HepG2 (cell line): ENCODE results near the gene MLLT10. TPM values are rescaled to one million over a fixed set of nuclear protein-coding genes. Genes with fewer than 3 reads are reported as not detected.

Experiments
- ATAC-seq: fragments of 200-7000 bp; cut with Tn5 transposase; 3 replicates; pipeline ENCODE4 v1.9.1; 2020; ENCODE audit warnings: mild to moderate bottlenecking, moderate library complexity
- BruUV-seq: library from RNA; stranded (reverse); fragments of 400-500 nt; replicated peaks from 2 replicates; lab custom pipeline; 2021; lab: Mats Ljungman, UMichigan
- CTCF ChIA-PET: fragments of 300-600 bp; formaldehyde crosslinking; extraction: SDS; loops from one replicate; lab custom pipeline; 2021; ENCODE audit warnings: low total read pairs, inconsistent platforms, low intra/inter-chr PET ratio; lab: Yijun Ruan, JAX
- POLR2A ChIA-PET: fragments of 350-600 bp; sonication (Branson Sonifier 250); formaldehyde crosslinking; loops from one replicate; lab custom pipeline; 2020; ENCODE audit warnings: antibody characterized with exemption, inconsistent platforms; lab: Yijun Ruan, JAX
- DNase-seq: peaks from one replicate; pipeline ENCODE4 v3.0.0-alpha.2; 2015; ENCODE audit warnings: low spot score
- FAIRE-seq: peaks from 3 replicates; lab custom pipeline; 2011; peaks lifted over from hg19 to GRCh38; lab: Jason Lieb, UNC
- H2AFZ ChIP-seq: one replicate; pipeline ENCODE4 v1.6.1; 2011; ENCODE audit warnings: low read length, inconsistent platforms
- H3K27ac ChIP-seq: fragments of 300-600 bp; 3 replicates; pipeline ENCODE4 v1.8.0; 2011; ENCODE audit warnings: mixed run types, mild to moderate bottlenecking, mixed read lengths, low read length, inconsistent platforms; ENCODE audit not compliant: insufficient read depth; ENCODE audit errors: extremely low read length
- H3K27me3 ChIP-seq, 2 experiments: fragments of 200-600 bp in 1 of 2; 2 replicates in 1 of 2; 3 replicates in 1 of 2; pipeline versions ENCODE4 v1.6.0 to v1.8.0; 2011; ENCODE audit warnings: low read length in 2 of 2, mild to moderate bottlenecking in 2 of 2, moderate library complexity in 2 of 2, inconsistent platforms in 1 of 2; ENCODE audit not compliant: insufficient read depth in 2 of 2, control insufficient read depth in 1 of 2
- H3K36me3 ChIP-seq, 2 experiments: fragments of 200-600 bp in 1 of 2; replicated peaks in 1 of 2; 2 replicates in 1 of 2; 3 replicates in 1 of 2; pipeline versions ENCODE4 v1.5.1 to v1.8.0; 2011; ENCODE audit warnings: low read length in 2 of 2, inconsistent platforms in 1 of 2; ENCODE audit not compliant: insufficient read depth in 2 of 2, control insufficient read depth in 1 of 2
- H3K4me1 ChIP-seq: 2 replicates; pipeline ENCODE4 v1.5.1; 2012; ENCODE audit warnings: low read length, inconsistent platforms; ENCODE audit not compliant: insufficient read depth
- H3K4me2 ChIP-seq: 2 replicates; pipeline ENCODE4 v1.6.0; 2011; ENCODE audit warnings: low read depth, low read length, inconsistent platforms
- H3K4me3 ChIP-seq, 3 experiments: fragments of 200-600 bp in 1 of 3; sonication (generic), shearing (Covaris generic) in 1 of 3; replicated peaks in 1 of 3; 2 replicates each; pipeline ENCODE4 v1.5.1; 2011 to 2016; ENCODE audit warnings: low read length in 3 of 3, inconsistent platforms in 2 of 3, low read depth in 2 of 3, mild to moderate bottlenecking in 2 of 3, control low read depth in 1 of 3, mixed read lengths in 1 of 3; ENCODE audit not compliant: insufficient read depth in 1 of 3
- H3K79me2 ChIP-seq: one replicate; pipeline ENCODE4 v1.6.1; 2011; ENCODE audit warnings: low read length, inconsistent platforms; ENCODE audit not compliant: insufficient read depth
- H3K9ac ChIP-seq: 2 replicates; pipeline ENCODE4 v1.6.0; 2011; ENCODE audit warnings: mild to moderate bottlenecking, low read depth, low read length, inconsistent platforms; ENCODE audit not compliant: insufficient read depth
- H3K9me3 ChIP-seq: 2 replicates; pipeline ENCODE4 v1.5.1; 2012; ENCODE audit warnings: mild to moderate bottlenecking, low read length
- H4K20me1 ChIP-seq: 2 replicates; pipeline ENCODE4 v1.6.0; 2011; ENCODE audit warnings: inconsistent platforms, mild to moderate bottlenecking, low read length, moderate library complexity; ENCODE audit not compliant: insufficient read depth
- EEA1 ChIP-seq: sonication (generic); formaldehyde crosslinking; IDR thresholded peaks from 2 replicates; pipeline ENCODE4 v1.5.1; 2020; ENCODE audit warnings: mild to moderate bottlenecking, missing genetic modification reagents, borderline replicate concordance
- RFX3 ChIP-seq: IDR thresholded peaks from 2 replicates; pipeline ENCODE4 v1.6.1; 2016; ENCODE audit warnings: missing biosample characterization, missing genetic modification reagents
- SNAPC2 ChIP-seq: sonication (generic); formaldehyde crosslinking; IDR thresholded peaks from 2 replicates; pipeline ENCODE4 v1.8.1; 2022; ENCODE audit warnings: mild to moderate bottlenecking, missing genetic modification reagents
- ZBTB7A ChIP-seq: sonication (generic); formaldehyde crosslinking; IDR thresholded peaks from 2 replicates; pipeline ENCODE4 v1.8.0; 2022; ENCODE audit warnings: mild to moderate bottlenecking, missing genetic modification reagents
- ZC3H13 ChIP-seq: sonication (generic); formaldehyde crosslinking; IDR thresholded peaks from 2 replicates; pipeline ENCODE4 v1.8.1; 2023; ENCODE audit warnings: mild to moderate bottlenecking, missing genetic modification reagents, moderate library complexity
- ZC3H4 ChIP-seq: sonication (generic); formaldehyde crosslinking; IDR thresholded peaks from 2 replicates; pipeline ENCODE4 v1.4.0; 2020; ENCODE audit warnings: missing genetic modification reagents, borderline replicate concordance
- WGBS: methylation state at CpG from one replicate; pipeline ENCODE4 v1.1.6; 2017; ENCODE audit warnings: low lambda C conversion rate; 5-methylcytosine and 5-hydroxymethylcytosine counted together
- in situ Hi-C: cut with HindIII; loops from 2 replicates; pipeline ENCODE4 v1.10.0; 2017; ENCODE audit warnings: low pct_unique_long_range_greater_than_20kb; ENCODE audit not compliant: extremely low pct_ligation_motif_present
- intact Hi-C: fragments of 100-400 bp; cut with micrococcal nuclease; formaldehyde crosslinking; loops from one replicate; pipeline ENCODE4 v1.10.0; 2022; ENCODE audit not compliant: unreplicated experiment
- polyA plus RNA-seq, 8 experiments: library from polyadenylated mRNA; depleted of rRNA in 3 of 8; stranded (reverse) in 7 of 8; unstranded in 1 of 8; fragments of >200 nt; fragmentation: Illumina TruSeq in 4 of 8; extraction: Trizol in 4 of 8; gene quantifications; 2 replicates each; pipeline versions ENCODE4 v1.2.1 to v1.2.3, GENCODE V29; 2011 to 2016; ENCODE audit warnings: low read depth in 4 of 8, missing spikeins in 1 of 8, mixed read lengths in 1 of 8; ENCODE audit not compliant: insufficient read depth in 1 of 8
- total RNA-seq, 5 experiments: library from RNA; depleted of rRNA; stranded (reverse); fragments of >200 nt; fragmentation: Illumina TruSeq; extraction: Trizol; gene quantifications; 2 replicates each; pipeline ENCODE4 v1.2.3, GENCODE V29; 2016; ENCODE audit warnings: low read depth in 1 of 5
- TF ChIP-seq, protein P1 (sequence below): sonication (generic); formaldehyde crosslinking; IDR thresholded peaks from 2 replicates; pipeline ENCODE4 v1.5.0; 2020; ENCODE audit warnings: mild to moderate bottlenecking, missing genetic modification reagents, borderline replicate concordance
- TF ChIP-seq, protein P2 (sequence below): IDR thresholded peaks from 2 replicates; pipeline ENCODE4 v1.6.1; 2016; ENCODE audit warnings: mild to moderate bottlenecking, missing biosample characterization, missing genetic modification reagents
- TF ChIP-seq, protein P3 (sequence below): sonication (generic); formaldehyde crosslinking; IDR thresholded peaks from 2 replicates; pipeline ENCODE4 v1.9.0; 2021; ENCODE audit warnings: missing genetic modification reagents, borderline replicate concordance
- TF ChIP-seq, protein P4 (sequence below): sonication (generic); formaldehyde crosslinking; conservative IDR thresholded peaks from 2 replicates; pipeline ENCODE4 v1.8.0; 2022; ENCODE audit warnings: mild to moderate bottlenecking, moderate library complexity, missing genetic modification reagents

The MLLT10 gene
- total and polyA plus RNA-seq, 2 of the 13 experiments (the other 11 are each of a cell fraction or from before 2014, with no cell fraction given), result 51.3 to 84.1 TPM

DNA sequence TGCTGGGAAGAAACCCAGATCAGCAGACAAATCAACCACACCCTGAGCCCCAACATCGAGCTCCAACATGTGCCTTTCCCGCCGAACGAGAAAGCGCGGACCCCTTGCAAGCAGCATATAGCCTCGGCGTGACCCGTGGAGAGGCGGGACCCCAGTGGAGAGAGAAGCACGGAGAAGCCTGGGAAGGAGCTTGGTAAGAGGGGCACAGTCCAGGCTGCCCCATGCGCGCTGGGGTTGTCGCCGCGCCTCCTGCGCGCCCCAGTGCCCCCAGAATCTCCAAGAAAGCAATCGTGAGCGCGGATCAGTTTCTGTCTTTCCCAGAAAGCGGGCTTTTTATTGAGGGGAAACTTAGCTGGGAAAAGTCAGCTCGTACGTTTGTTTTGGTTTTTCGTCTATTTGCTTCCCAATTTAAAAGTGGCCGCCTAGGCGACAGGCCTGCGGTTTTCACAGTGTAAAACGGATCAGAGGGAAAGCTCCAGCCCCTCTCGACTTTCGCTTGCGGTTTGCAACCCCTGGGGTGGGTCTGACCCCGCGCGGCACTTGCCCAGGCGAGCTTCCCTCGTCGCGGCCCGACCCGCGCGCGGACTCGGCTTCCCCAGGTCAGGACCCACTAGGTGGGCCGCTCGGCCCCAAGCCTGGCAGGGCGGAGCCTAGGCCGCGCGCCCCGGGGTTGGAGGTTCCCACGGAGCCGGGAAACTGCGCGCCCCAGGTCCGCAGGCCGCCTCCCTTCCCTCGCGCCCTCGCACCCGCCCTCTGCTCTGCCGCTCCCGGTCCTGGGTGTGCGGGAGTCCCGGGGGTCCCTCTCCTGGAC, 39.6 kb upstream of the MLLT10 start:
- Histone ChIP-seq H3K4me1 (peaks cover 29% of the 10 kb centered on the region), H3K9me3 (no peaks in the 10 kb centered on the region), H3K79me2 (peaks cover 5% of the 10 kb centered on the region), H2AFZ (no peak overlapping the region), H3K27ac (peak overlapping the region; percentile 50), H4K20me1 (no peaks in the 10 kb centered on the region), H3K9ac (peak overlapping the region; percentile 73), H3K36me3 (no peaks in the 10 kb centered on the region), H3K4me3 (peak overlapping the region; percentile 82 to 95 (median 83)), H3K4me2 (peak overlapping the region; percentile 97), H3K27me3 (no peaks in the 10 kb centered on the region; a peak in 1 of 5 replicates)
- FAIRE-seq (no peak), DNase-seq (no peak), ATAC-seq (peak; percentile 14)
- BruUV-seq, result no TSS peak
- POLR2A ChIA-PET, result interaction anchor here (0.8 to 2.0 kb wide), 3 partner anchors 12 to 231 kb away, joined by 3 to 13 read pairs (median 6); partner anchors contain the start of gene SKIDA1
- intact Hi-C loops (loop anchor here (1.0 to 10.0 kb wide), 6 partner anchors 128 to 458 kb away; no protein-coding TSS in a partner anchor), in situ Hi-C loops (loop anchor here (10.0 to 25.0 kb wide), 2 partner anchors 207 to 460 kb away; no protein-coding TSS in a partner anchor)
- CTCF ChIA-PET, result interaction anchor here (1.9 to 2.2 kb wide), 2 partner anchors 181 to 215 kb away, joined by 5 to 11 read pairs; no protein-coding TSS in a partner anchor
- WGBS, result 54% methylated on average over 54 of the region's 66 CpGs
- TF ChIP-seq SNAPC2 (CRISPR knock-in tag), result peak; percentile 52
- no peak for TF ChIP-seq EEA1 (CRISPR knock-in tag)
- TF ChIP-seq, protein P1, sequence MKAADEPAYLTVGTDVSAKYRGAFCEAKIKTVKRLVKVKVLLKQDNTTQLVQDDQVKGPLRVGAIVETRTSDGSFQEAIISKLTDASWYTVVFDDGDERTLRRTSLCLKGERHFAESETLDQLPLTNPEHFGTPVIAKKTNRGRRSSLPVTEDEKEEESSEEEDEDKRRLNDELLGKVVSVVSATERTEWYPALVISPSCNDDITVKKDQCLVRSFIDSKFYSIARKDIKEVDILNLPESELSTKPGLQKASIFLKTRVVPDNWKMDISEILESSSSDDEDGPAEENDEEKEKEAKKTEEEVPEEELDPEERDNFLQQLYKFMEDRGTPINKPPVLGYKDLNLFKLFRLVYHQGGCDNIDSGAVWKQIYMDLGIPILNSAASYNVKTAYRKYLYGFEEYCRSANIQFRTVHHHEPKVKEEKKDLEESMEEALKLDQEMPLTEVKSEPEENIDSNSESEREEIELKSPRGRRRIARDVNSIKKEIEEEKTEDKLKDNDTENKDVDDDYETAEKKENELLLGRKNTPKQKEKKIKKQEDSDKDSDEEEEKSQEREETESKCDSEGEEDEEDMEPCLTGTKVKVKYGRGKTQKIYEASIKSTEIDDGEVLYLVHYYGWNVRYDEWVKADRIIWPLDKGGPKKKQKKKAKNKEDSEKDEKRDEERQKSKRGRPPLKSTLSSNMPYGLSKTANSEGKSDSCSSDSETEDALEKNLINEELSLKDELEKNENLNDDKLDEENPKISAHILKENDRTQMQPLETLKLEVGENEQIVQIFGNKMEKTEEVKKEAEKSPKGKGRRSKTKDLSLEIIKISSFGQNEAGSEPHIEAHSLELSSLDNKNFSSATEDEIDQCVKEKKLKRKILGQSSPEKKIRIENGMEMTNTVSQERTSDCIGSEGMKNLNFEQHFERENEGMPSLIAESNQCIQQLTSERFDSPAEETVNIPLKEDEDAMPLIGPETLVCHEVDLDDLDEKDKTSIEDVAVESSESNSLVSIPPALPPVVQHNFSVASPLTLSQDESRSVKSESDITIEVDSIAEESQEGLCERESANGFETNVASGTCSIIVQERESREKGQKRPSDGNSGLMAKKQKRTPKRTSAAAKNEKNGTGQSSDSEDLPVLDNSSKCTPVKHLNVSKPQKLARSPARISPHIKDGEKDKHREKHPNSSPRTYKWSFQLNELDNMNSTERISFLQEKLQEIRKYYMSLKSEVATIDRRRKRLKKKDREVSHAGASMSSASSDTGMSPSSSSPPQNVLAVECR (CRISPR knock-in tag), result no peak; the same call in 1 of the 2 replicates
- TF ChIP-seq, protein P2, sequence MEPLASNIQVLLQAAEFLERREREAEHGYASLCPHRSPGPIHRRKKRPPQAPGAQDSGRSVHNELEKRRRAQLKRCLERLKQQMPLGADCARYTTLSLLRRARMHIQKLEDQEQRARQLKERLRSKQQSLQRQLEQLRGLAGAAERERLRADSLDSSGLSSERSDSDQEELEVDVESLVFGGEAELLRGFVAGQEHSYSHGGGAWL (CRISPR knock-in tag), result no peak; the same call in 1 of the 2 replicates
- TF ChIP-seq ZBTB7A, result no peak; the same call in none of the 2 replicates
- TF ChIP-seq, protein P3, sequence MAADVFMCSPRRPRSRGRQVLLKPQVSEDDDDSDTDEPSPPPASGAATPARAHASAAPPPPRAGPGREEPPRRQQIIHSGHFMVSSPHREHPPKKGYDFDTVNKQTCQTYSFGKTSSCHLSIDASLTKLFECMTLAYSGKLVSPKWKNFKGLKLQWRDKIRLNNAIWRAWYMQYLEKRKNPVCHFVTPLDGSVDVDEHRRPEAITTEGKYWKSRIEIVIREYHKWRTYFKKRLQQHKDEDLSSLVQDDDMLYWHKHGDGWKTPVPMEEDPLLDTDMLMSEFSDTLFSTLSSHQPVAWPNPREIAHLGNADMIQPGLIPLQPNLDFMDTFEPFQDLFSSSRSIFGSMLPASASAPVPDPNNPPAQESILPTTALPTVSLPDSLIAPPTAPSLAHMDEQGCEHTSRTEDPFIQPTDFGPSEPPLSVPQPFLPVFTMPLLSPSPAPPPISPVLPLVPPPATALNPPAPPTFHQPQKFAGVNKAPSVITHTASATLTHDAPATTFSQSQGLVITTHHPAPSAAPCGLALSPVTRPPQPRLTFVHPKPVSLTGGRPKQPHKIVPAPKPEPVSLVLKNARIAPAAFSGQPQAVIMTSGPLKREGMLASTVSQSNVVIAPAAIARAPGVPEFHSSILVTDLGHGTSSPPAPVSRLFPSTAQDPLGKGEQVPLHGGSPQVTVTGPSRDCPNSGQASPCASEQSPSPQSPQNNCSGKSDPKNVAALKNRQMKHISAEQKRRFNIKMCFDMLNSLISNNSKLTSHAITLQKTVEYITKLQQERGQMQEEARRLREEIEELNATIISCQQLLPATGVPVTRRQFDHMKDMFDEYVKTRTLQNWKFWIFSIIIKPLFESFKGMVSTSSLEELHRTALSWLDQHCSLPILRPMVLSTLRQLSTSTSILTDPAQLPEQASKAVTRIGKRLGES (CRISPR knock-in tag), result peak; percentile 83; the same call in 1 of the 2 replicates
- TF ChIP-seq ZC3H4, result no peak
- TF ChIP-seq, protein P4, sequence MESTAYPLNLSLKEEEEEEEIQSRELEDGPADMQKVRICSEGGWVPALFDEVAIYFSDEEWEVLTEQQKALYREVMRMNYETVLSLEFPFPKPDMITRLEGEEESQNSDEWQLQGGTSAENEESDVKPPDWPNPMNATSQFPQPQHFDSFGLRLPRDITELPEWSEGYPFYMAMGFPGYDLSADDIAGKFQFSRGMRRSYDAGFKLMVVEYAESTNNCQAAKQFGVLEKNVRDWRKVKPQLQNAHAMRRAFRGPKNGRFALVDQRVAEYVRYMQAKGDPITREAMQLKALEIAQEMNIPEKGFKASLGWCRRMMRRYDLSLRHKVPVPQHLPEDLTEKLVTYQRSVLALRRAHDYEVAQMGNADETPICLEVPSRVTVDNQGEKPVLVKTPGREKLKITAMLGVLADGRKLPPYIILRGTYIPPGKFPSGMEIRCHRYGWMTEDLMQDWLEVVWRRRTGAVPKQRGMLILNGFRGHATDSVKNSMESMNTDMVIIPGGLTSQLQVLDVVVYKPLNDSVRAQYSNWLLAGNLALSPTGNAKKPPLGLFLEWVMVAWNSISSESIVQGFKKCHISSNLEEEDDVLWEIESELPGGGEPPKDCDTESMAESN (CRISPR knock-in tag), result peak; percentile 91
- TF ChIP-seq RFX3, result no peak
- TF ChIP-seq ZC3H13, result peak; percentile 95
